GM18951 (cell line): ENCODE measurements around the gene CORO2A.

Experiments
- POLR2A ChIP-seq: IDR thresholded peaks from 4 replicates; pipeline ENCODE4 v1.6.1; 2011; ENCODE audit warnings: mild to moderate bottlenecking; ENCODE audit not compliant: insufficient read length, insufficient read depth; ENCODE audit errors: extremely low read depth
- in situ Hi-C: fragments of 300-500 bp; cut with MboI; formaldehyde crosslinking; loops from one replicate; pipeline ENCODE4 v1.12.0; 2022; ENCODE audit warnings: low sequenced_read_pairs, mixed read lengths, inconsistent platforms; ENCODE audit not compliant: unreplicated experiment

The CORO2A gene

DNA sequence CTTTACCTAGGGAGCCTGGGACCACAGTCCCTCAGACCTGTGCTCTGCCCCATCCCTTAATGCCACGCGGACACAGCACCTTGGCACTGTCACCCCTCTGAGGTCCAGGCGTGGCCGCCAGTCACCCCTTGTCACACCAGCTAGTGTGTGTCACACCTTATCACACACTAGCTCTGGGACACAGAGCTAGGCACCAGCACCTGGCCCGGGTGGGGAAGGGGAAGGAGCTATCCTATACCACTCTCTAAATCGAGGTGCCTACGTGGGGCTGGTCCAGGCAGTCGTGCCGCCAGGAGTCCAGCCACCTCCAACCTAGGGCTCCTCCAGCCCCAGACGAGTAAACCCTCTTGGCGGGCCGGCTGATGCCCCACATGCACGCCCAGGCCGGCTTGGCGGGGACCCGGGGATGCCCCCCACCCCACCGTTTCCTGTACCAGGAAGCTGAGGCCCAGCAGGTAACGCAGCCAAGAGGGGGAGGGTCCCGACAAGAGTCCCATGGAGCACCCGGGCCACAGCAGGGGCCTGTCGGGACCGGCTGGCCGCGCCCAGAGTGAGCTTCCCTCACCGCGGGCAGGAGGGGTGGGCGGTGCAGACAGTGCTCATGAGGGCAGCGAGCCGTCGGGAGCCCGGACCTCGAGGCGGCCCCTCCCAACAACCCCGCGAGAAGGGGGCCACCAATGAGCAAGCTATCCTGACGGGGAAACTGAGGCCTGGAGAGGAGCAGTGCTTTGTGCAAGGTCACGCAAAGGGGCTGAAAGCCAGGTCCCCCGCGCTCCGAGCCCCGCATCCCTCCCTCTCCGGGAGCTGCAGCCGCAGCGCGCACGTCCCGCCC lies 550 bp downstream of the CORO2A start:
- in situ Hi-C loops = no loop called here
- no peak for TF ChIP-seq POLR2A

DNA sequence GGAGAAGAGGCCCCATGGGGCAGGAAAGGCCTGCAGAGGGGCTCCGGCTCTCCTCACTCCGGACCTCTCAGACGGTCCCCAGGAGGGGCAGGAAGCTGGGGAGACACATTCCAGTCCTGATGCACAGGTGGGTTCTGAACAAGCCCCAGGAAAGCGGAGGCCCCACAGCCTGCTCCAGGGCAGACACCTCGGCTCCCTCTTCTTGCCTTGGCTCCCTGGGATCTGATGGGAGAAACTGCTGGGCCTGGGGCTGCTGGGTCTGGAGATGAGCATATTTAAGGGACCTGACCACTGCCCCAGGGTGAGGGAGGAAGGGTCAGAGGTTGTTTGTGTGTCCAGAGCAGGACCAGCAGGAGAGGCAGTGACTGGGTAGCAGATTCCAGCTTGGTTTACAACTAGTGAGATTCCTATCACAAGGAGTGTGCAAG lies 1.2 kb downstream of the CORO2A start:
- TF ChIP-seq POLR2A = no peak
- in situ Hi-C loops = no loop called here

DNA sequence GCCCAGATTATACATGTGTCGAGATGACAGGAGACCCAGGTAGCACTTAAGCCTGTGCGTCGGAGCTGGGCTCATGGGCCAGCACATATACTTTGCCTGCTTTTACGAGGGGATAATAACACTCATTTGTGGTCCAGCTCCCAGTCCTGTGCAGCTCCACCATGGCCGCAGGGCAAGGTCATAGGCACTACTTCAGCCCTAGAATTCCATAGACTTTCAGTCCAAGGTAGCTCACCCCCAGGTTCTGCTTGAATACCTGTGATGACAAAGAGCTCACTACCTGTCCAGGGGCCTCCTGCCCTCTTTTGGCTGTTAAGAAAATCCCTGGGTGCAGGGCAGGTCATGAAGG lies 1.7 kb downstream of the CORO2A start:
- no peak for TF ChIP-seq POLR2A
- in situ Hi-C loops = no loop called here

DNA sequence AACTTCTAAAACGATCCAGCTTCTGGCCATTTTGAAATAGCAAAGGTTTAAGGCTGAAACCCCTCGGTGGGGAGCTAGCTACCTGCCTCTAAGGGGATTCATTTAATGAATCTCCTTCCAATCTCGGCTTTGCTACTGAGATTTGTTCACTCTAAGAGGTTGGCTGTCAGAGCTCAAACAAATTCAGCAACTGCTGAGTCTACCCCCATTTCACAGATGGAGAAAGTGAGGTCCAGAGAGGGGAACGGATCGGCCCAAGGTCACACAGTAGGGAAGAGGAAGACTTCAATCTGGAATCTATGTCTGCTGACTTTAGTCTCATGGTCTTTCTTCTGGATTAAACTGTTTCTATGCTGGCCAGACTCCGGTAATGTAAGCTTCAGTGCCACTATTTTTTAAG lies 3.0 kb downstream of the CORO2A start:
- no peak for TF ChIP-seq POLR2A
- in situ Hi-C loops = no loop called here

DNA sequence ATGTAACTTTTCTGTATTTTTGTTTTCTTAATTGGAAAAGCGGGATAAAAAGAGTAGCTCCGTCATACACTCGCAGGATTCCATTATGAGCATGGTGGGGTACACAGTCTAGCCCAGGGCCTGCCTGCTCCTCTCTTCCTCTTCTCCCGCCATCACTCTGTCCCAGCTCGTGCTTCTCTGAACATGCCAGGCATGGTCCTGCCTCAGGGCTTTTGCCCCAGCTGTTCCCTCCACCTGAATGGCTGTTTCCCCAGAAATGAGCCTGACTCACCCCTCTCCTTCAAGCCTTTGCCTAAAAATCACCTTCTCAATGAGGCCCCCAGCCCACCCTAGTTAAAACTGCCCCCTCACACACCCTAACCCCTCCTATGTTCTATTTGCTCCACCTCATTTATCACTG lies 4.5 kb downstream of the CORO2A start:
- in situ Hi-C loops = no loop called here
- no peak for TF ChIP-seq POLR2A

DNA sequence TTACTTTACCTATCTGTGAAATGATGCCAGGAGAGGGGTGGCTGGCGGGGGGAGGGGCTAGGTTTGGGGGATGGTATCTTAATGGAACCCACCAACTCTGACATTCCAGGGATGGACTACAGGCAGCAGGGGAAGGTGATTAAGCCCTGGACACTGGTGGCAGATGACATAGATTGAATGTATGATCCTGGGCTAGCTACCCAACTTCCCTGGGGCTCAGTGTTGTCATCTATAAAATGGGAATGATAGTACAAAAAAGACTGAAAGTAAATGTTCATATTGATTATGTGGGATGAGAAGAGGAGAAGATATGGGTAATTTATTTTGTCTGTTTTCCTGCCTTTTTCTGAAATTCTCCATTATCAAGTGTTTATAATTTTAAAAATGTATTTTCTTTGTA lies 6.2 kb downstream of the CORO2A start:
- TF ChIP-seq POLR2A = no peak
- in situ Hi-C loops = no loop called here

DNA sequence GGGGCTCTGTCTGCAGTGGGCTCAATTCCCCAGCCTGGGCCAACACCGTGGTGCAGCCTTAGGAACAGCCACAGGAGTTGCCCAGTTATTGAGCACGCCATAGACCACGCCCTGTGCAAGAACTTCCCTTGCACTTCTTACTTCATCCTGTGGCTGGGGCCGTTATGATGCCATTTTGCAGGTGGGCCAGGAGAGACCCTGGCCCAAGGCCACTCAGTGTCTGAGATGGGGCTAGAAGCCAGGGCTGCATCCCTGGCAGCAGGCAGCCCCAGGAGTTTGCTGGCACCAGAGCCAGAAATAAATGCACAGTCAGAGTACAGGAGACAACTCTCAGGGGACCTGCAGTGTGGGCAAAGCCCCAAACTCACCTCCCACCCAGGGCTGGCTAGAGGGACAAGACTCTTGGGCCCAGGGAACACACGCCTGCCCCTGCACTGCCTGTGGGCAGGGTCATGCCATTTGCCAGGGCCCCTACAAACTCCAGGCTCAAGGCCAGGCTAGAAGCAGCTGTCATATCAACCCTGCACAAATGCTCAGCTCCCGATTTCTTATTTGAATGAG lies 6.7 kb downstream of the CORO2A start:
- in situ Hi-C loops = no loop called here
- TF ChIP-seq POLR2A = no peak

DNA sequence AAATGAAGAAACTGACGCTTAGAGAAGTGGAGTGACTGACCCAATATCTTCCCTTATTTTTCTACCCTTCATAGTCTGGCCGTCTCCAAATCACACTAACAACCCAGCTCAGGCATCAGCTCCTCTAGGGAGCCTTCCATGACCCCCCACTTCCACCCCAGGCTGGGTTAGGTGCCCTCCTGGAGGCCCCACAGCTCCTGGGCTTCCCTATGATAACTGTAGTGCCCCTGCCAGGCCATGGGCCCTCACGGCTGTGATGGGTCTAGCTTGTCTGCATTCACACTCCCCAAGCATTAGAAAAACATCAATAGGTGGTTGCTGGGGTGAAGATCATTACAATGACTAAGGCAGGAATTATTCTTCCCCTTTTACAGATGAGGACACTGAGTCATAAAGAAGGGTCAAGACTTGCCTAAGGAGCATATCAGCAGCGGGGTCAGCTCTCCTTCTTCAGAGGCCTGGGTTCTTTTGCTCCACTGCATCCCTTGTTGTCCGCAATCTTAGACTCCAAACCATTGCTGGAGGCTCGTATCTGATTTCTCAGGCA lies 7.3 kb downstream of the CORO2A start:
- TF ChIP-seq POLR2A = no peak
- in situ Hi-C loops = no loop called here

DNA sequence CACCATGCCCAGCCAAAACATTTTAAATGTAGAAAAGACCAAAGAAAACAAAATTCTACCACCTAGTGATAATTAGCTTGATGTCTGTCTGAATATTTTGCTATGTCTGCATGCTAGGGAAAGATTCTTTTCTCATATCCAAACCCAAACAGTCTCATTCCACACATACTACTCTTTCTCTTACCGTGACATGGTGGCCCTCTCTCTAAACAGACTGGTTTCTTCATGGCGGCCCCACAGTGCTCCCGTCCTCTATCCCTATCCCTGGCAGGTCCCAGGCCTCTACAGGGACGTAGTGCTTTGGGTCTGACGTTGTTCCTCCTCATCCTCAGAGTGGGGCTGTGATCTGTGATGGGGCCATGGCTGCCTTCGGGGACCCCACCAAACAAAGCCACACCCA lies 8.1 kb downstream of the CORO2A start:
- TF ChIP-seq POLR2A = no peak
- in situ Hi-C loops = no loop called here

DNA sequence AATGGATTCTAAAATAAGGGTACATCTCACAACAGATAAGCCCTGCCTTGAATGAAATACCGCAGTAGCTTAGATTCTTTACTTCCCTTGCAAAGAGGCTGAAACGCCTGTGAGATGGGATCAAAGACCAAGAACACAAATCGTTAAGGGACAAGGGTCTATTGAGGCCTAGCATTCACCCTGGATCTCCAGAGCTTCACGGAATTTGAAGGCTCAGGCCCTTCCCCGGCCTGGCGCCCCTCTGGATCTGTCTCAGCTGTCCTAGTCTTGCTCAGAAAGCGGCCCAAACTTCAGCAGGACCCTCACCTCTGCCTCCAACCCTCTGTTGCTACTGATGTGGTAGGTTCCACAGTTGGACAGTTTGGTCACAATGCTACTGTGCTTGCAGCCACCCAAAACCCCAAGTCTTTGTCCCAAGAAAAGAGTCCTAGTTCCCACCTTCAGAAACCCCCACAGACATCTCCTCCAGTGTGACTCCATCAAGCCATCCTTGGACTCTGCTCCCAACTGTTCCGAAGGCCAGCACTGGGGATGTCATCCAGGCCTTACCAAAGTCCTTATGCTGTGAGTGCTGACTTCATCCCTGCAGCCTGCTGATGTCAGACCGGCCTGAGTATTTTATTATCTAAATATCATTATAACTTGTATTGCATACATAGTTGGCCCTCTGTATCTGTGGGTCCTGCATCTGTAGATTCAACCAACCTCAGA lies 9.4 kb downstream of the CORO2A start:
- in situ Hi-C loops = no loop called here
- no peak for TF ChIP-seq POLR2A

DNA sequence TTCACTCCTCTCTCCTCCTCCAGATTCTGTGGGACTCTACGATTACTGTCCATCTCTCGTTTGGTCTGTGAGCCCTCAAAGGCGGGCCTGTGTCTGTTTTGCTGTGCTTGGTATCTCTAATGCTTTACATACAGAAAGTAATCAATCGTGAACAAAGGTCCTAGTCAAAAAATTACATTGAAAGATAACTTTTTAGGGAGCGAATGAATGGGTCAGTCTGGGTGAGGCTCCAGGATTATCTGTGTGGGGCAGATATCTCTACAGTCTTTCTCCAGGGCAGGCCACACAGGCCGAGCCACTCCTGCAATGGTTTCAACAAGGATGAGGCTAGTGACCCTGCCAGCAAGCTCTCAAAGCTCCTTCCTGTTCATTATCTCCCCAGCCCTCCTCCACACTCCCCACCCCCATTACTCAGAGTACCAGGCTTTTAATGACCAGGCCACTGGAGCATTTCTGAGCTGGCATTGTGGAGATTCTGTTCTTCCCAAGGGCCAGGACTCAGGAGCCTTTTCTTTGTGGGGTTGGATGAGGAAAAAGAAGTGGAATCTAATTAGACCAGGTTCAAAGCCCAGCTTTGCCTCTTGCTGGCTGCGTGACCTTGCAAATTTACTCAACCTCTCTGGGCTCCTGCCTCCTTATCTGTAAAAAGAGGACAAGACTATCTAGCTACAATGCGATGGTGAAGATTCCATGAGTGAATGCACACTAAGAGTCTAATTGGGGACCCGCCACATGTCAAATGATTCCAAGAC lies 10.2 kb downstream of the CORO2A start:
- no peak for TF ChIP-seq POLR2A
- in situ Hi-C loops = no loop called here

DNA sequence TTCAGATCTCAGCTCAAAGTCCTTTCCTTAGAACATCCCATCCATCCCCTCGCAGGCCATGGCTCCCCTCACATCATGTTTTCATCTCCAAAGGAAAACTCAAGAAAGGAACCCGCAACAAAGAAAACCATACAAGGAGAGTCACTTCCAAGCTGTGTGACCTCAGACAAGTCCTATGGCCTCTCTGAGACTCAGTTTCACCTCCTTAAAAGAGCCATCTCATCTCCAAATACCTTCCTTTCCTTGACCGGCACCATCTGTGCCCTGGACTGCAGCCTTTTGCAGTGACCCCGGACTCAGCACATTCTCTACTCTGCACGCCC lies 10.7 kb downstream of the CORO2A start:
- no peak for TF ChIP-seq POLR2A
- in situ Hi-C loops = no loop called here

DNA sequence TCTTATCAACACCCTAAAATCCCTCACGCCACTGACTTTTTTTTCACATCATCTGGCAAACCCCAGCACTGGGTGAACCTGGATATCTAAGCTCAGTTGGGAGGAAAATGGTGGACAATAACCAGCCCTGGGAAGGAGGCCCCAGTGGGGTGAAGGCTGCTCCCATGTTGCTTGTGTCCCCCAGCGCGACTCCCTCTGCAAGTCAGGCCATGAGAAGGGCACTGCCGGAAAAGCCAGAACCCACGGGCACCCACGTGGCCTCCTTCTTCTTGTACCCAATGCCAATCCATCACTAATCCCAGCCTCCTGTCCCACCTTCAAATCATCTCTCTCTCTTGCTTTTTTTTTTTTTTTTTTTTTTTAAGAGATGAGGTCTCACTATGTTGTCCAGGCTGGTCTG lies 11.4 kb downstream of the CORO2A start:
- in situ Hi-C loops = no loop called here

More for the DNA sequence above, 11.4 kb downstream of the CORO2A start:
- no peak for TF ChIP-seq POLR2A
